Sciatic nerve (tissue), 2 donors: Measurements from ENCODE around the gene ARHGAP10. TPM values are rescaled to one million over a fixed set of nuclear protein-coding genes. Genes with fewer than 3 reads are reported as not detected.

Source experiments
- ATAC-seq: fragments of 200-7000 bp; cut with Tn5 transposase; one replicate; pipeline ENCODE4 v1.9.1; 2020; ENCODE audit warnings: mild to moderate bottlenecking, moderate library complexity
- DNase-seq: peaks from one replicate; pipeline ENCODE4 v3.0.0-alpha.2; 2020; ENCODE audit warnings: low spot score
- intact Hi-C: fragments of 100-400 bp; cut with DNase I; formaldehyde crosslinking; loops from one replicate; pipeline ENCODE4 v1.14.2; 2022
- microRNA-seq: library from miRNA; unstranded; fragments of <30 nt; microRNA quantifications from one replicate; pipeline ENCODE4 v1.2.0, GENCODE V29; 2020
- total RNA-seq: library from RNA; stranded (reverse); fragmentation: NEBNext Ultra II Directional; extraction: Animal tissue kit (Norgen Biotek cat#: 25700); gene quantifications from one replicate; pipeline ENCODE4 v1.2.1, GENCODE V29; 2021
- donor health status: DM: no; HTN: no; CAD: no.
- donor health status: DM: no; HTN: no; CAD: no.

Gene ARHGAP10
- total RNA-seq, 1 donor from 2014 or later: 89.2 TPM

DNA sequence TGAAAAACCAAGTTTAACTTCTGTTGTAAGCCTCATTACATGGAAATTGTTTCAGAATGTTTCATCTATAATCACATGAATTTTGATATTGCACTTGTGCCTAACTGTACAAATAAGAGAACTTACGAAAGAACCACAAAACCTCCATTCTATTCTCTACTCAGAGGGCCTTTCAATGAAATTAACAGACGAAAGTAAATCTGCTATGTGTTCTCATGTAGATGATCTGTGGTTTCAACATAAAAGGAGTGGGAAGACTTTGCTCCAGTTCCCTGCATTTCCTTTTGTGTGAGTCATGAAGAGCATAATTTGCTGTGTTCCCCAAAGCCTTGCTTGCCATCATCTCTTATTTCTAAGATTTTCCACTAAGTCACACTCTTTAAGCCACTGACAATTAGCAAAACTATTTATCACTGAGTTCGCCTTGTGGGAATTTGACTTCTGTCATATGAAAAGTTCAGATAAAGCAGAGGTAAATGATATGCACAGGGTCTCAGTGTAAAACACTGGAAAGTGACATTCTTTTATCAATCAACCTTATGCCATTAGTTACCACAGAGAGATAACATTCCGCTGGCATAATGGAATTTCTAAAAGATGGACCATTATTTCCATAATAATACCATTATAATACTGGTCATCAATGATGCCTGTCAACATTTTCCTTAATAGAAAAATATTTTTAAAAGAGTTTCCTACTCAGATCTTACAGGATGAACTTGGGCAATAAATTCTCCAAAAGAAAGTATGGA, 380.5 kb downstream of the ARHGAP10 start:
- DNase-seq (no peak), ATAC-seq (no peak)
- intact Hi-C loops: no loop called here

DNA sequence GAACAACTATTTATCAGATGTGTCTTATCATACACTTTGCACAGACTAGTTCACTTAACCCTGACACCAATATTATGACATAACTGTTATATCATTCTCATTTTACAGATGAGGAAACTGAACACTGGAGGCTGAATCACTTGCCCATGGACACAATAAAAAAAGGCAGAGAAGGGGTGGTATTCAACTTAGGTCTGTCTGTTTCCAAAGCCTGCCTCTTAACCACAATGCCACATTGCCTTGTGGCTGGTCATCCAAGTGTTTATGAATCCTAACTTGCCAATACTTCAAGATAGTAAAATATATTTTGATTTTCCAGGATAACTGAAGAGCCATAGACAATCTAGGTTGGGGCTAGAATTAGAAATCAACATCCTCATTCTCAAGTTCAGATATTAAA, 382.5 kb downstream of the ARHGAP10 start:
- ATAC-seq: no peak
- intact Hi-C loops: no loop called here

DNA sequence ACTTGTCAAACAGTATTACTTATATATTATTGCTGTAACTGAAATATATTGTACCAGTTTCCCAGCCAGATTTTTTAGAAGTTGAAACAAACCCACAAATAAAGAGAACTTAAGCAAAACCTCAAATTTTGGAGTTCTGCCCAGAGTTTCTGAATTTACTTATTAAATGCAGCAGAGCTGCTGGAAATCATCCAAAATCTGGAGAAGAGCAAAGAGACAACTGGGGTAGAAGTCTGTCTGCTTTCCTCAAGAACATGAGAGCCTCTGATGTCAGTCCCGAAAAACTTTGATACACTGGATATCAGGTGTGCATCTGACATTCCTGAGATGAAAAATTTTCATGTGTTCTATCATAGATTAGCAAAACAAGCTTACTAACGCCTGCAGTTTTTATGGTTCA, 384.4 kb downstream of the ARHGAP10 start:
- ATAC-seq: peak; percentile 46
- intact Hi-C loops: no loop called here
- no peak for DNase-seq

More for the DNA sequence above, 382.5 kb downstream of the ARHGAP10 start:
- DNase-seq: no peak

DNA sequence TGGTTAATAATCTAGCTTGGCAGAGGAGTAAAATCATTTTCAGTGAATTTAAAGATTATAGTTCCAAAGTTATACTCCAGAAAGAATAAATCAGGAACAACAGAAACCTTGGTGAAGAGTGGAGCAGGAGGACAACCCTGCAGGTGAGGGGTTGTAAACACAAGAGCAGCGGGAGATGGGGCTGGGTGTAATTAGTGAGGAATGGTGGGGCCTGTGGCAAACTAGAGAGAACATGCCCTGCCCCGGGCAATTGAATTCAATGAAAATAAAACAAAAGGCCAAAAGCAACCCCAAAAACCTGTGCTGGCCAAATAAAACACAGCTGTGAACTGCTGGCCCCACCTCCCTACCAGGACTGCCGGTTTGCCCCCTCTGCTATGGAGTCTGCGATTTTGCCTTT, 385.1 kb downstream of the ARHGAP10 start:
- intact Hi-C loops: no loop called here
- ATAC-seq: peak; percentile 62
- DNase-seq: no peak

DNA sequence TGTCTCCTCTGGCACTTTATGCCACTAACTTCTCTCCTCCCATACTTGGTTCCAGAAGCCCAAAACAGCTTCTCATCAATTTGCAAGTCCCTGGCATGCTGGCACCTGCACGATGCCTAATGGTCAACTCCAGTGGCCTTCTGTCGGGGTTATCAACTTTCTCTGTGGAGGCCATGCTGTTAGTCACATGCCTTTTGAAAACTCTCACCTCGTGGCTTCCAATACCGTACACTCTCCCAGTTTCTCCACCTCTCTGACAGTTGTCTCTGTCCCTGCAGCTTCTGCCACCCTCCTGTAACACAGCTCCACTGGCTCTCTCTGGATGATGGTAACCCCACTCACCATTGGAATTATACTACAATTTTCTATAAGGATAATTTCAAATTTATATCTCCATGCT, 386.3 kb downstream of the ARHGAP10 start:
- intact Hi-C loops: no loop called here
- DNase-seq: no peak
- ATAC-seq: no peak

DNA sequence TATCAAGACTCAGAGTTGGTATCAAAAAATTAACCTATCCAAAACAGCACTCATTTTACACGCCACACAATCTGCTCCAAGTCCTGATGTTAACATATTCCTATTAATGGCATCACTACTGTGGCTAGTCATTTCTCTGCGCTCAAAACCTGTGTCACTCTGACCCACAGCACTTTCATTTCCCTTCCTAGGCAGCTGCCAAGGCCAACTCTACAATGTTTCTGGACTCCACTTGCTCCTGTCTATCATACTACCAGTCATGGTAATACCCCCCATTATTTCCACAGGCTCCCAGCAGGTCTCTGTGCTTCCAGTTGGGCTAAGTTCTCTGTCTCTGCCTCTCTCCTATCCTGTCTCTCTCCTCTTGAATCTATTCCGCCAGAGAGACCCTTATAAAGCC, 386.7 kb downstream of the ARHGAP10 start:
- ATAC-seq (no peak), DNase-seq (no peak)
- intact Hi-C loops: no loop called here

DNA sequence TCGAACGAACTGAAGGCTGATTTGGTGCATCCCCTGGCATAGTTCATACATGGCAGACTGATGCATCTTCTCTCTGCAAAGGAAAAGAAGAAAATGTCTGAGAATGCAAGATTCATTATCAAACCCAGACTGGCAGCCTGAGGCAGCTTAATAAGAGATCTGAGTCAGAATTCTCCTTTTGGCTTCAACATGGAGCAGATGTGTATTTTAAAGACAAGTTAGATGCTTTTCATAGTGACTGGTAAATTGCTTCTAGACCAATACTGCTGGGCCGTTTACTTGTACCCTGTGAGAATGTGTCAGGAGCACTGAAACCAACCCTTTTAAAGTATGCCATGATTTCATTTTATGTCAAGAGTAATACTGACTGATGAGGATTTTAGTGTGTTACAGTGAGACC, 388.3 kb downstream of the ARHGAP10 start:
- intact Hi-C loops: no loop called here
- ATAC-seq (no peak), DNase-seq (no peak)

Small RNA genes lying within 50 kb of the gene (microRNA-seq; reads per million reads assigned to microRNA genes)
- gene MIR4799: 1.4 reads per million

Other genes starting within 250 kb of the ARHGAP10 start
- 31.7 TPM for gene TMEM184C, start 114.7 kb upstream of the ARHGAP10 start, total RNA-seq
- 12.9 TPM for gene PRMT9, start 47.9 kb upstream of the ARHGAP10 start, total RNA-seq